WTC11 (cell line): Measurements from ENCODE around the gene PHYHD1. TPM values are rescaled to one million over a fixed set of nuclear protein-coding genes. Genes with fewer than 3 reads are reported as not detected.

Experiments
- ATAC-seq: fragments of 200-7000 bp; cut with Tn5 transposase; 2 replicates; pipeline ENCODE4 v1.10.0; 2021; ENCODE audit warnings: mild to moderate bottlenecking, moderate library complexity
- CTCF ChIA-PET: fragments of 300-600 bp; sonication (Branson Sonifier 250); formaldehyde crosslinking; loops from one replicate; lab custom pipeline; 2021; ENCODE audit warnings: antibody characterized with exemption; lab: Charles Lee
- POLR2A ChIA-PET: fragments of 350-600 bp; sonication (Branson Sonifier 250); formaldehyde crosslinking; loops from one replicate; lab custom pipeline; 2021; ENCODE audit warnings: antibody characterized with exemption; lab: Charles Lee
- DNase-seq: peaks from one replicate; pipeline ENCODE4 v3.0.0; 2021; ENCODE audit warnings: low spot score
- H3K27ac Mint-ChIP-seq: 2 replicates; pipeline ENCODE4 v1.8.0; 2021; ENCODE audit warnings: mixed read lengths
- H3K27me3 Mint-ChIP-seq: 2 replicates; pipeline ENCODE4 v1.8.0; 2021; ENCODE audit warnings: low read depth, mild to moderate bottlenecking, moderate library complexity, mixed read lengths
- H3K36me3 Mint-ChIP-seq: 2 replicates; pipeline ENCODE4 v1.8.0; 2021; ENCODE audit warnings: mixed read lengths
- H3K4me1 Mint-ChIP-seq: 2 replicates; pipeline ENCODE4 v1.8.0; 2022; ENCODE audit warnings: mixed read lengths
- H3K4me3 Mint-ChIP-seq: 2 replicates; pipeline ENCODE4 v1.8.0; 2021; ENCODE audit warnings: mild to moderate bottlenecking, moderate library complexity, mixed read lengths
- H3K9me3 Mint-ChIP-seq: 2 replicates; pipeline ENCODE4 v1.8.0; 2021; ENCODE audit warnings: mixed read lengths
- AR ChIP-seq: fragments of 250-450 bp; sonication (Bioruptor Pico); IDR thresholded peaks from 2 replicates; pipeline ENCODE4 v1.9.0; 2021; ENCODE audit warnings: mild to moderate bottlenecking
- ATF6 ChIP-seq: sonication (generic); formaldehyde crosslinking; IDR thresholded peaks from 2 replicates; pipeline ENCODE4 v1.8.1; 2023; ENCODE audit warnings: mild to moderate bottlenecking, missing genetic modification reagents
- EMX1 ChIP-seq: fragments of 250-450 bp; sonication (Bioruptor Pico); IDR thresholded peaks from 2 replicates; pipeline ENCODE4 v1.8.0; 2021; ENCODE audit warnings: mild to moderate bottlenecking
- GRHL2 ChIP-seq: fragments of 250-450 bp; sonication (Bioruptor Pico); IDR thresholded peaks from 2 replicates; pipeline ENCODE4 v1.8.0; 2022; ENCODE audit warnings: mild to moderate bottlenecking, moderate library complexity; ENCODE audit not compliant: insufficient replicate concordance, severe bottlenecking
- SMAD3 ChIP-seq: sonication (generic); formaldehyde crosslinking; IDR thresholded peaks from 2 replicates; pipeline ENCODE4 v1.8.0; 2022; ENCODE audit warnings: missing genetic modification reagents, mild to moderate bottlenecking, borderline replicate concordance
- TEAD1 ChIP-seq: sonication (generic); formaldehyde crosslinking; IDR thresholded peaks from 2 replicates; pipeline ENCODE4 v1.8.0; 2022; ENCODE audit warnings: mild to moderate bottlenecking, missing genetic modification reagents
- ZNF138 ChIP-seq: sonication (generic); formaldehyde crosslinking; conservative IDR thresholded peaks from 2 replicates; pipeline ENCODE4 v1.8.1; 2022; ENCODE audit warnings: mild to moderate bottlenecking, moderate library complexity, missing genetic modification reagents
- ZNF232 ChIP-seq: sonication (generic); formaldehyde crosslinking; IDR thresholded peaks from 2 replicates; pipeline ENCODE4 v1.8.0; 2022; ENCODE audit warnings: mild to moderate bottlenecking, missing genetic modification reagents
- ZNF416 ChIP-seq: fragments of 250-450 bp; sonication (Bioruptor Pico); IDR thresholded peaks from 2 replicates; pipeline ENCODE4 v1.9.0; 2021; ENCODE audit warnings: mild to moderate bottlenecking, inconsistent platforms
- ZNF423 ChIP-seq: fragments of 250-450 bp; sonication (Bioruptor Pico); IDR thresholded peaks from 2 replicates; pipeline ENCODE4 v2.1.2; 2022; ENCODE audit warnings: mild to moderate bottlenecking, moderate library complexity
- ZNF532 ChIP-seq: fragments of 250-450 bp; sonication (Bioruptor Pico); IDR thresholded peaks from 2 replicates; pipeline ENCODE4 v1.9.0; 2021; ENCODE audit warnings: mild to moderate bottlenecking, borderline replicate concordance
- total RNA-seq: library from RNA; stranded (reverse); gene quantifications from 3 replicates; pipeline ENCODE4 v1.2.3, GENCODE V29; 2021
- TF ChIP-seq, protein P1 (sequence below): sonication (generic); formaldehyde crosslinking; IDR thresholded peaks from 2 replicates; pipeline ENCODE4 v1.8.1; 2023; ENCODE audit warnings: mild to moderate bottlenecking, missing genetic modification reagents
- TF ChIP-seq, protein P2 (sequence below): sonication (generic); formaldehyde crosslinking; conservative IDR thresholded peaks from 2 replicates; pipeline ENCODE4 v1.8.1; 2023; ENCODE audit warnings: mild to moderate bottlenecking, low read depth, missing genetic modification reagents, moderate library complexity
- TF ChIP-seq, protein P3 (sequence below): sonication (generic); formaldehyde crosslinking; IDR thresholded peaks from 2 replicates; pipeline ENCODE4 v1.8.0; 2022; ENCODE audit warnings: mild to moderate bottlenecking, missing genetic modification reagents

PHYHD1 gene
- total RNA-seq, 1 experiment from 2014 or later = 14.6 TPM

- TF ChIP-seq ZNF232 (CRISPR knock-in tag) = no peak
- TF ChIP-seq, all 79 proteins: peak for 0
Observed at GRCh38 chr9:128928624-128929023, 7.8 kb downstream of the PHYHD1 start (continued).

GRCh38 chr9:128929560-128929959 lies 8.8 kb downstream of the PHYHD1 start:
- Mint-ChIP-seq H3K36me3 (no peaks in the 10 kb centered on the region), H3K27ac (no peak overlapping the region), H3K4me1 (peaks cover 6% of the 10 kb centered on the region; the same call in 1 of the 2 replicates), H3K4me3 (no peak overlapping the region), H3K9me3 (no peaks in the 10 kb centered on the region), H3K27me3 (no peaks in the 10 kb centered on the region)
- no peak for DNase-seq
- ATAC-seq = no peak
- TF ChIP-seq, protein P1, sequence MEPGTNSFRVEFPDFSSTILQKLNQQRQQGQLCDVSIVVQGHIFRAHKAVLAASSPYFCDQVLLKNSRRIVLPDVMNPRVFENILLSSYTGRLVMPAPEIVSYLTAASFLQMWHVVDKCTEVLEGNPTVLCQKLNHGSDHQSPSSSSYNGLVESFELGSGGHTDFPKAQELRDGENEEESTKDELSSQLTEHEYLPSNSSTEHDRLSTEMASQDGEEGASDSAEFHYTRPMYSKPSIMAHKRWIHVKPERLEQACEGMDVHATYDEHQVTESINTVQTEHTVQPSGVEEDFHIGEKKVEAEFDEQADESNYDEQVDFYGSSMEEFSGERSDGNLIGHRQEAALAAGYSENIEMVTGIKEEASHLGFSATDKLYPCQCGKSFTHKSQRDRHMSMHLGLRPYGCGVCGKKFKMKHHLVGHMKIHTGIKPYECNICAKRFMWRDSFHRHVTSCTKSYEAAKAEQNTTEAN (CRISPR knock-in tag) = no peak
- TF ChIP-seq, protein P2, sequence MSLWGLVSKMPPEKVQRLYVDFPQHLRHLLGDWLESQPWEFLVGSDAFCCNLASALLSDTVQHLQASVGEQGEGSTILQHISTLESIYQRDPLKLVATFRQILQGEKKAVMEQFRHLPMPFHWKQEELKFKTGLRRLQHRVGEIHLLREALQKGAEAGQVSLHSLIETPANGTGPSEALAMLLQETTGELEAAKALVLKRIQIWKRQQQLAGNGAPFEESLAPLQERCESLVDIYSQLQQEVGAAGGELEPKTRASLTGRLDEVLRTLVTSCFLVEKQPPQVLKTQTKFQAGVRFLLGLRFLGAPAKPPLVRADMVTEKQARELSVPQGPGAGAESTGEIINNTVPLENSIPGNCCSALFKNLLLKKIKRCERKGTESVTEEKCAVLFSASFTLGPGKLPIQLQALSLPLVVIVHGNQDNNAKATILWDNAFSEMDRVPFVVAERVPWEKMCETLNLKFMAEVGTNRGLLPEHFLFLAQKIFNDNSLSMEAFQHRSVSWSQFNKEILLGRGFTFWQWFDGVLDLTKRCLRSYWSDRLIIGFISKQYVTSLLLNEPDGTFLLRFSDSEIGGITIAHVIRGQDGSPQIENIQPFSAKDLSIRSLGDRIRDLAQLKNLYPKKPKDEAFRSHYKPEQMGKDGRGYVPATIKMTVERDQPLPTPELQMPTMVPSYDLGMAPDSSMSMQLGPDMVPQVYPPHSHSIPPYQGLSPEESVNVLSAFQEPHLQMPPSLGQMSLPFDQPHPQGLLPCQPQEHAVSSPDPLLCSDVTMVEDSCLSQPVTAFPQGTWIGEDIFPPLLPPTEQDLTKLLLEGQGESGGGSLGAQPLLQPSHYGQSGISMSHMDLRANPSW (CRISPR knock-in tag) = no peak
- TF ChIP-seq TEAD1 (no peak), EMX1 (CRISPR knock-in tag) (no peak), SMAD3 (CRISPR knock-in tag) (no peak), ATF6 (CRISPR knock-in tag) (no peak), ZNF423 (CRISPR knock-in tag) (no peak), AR (CRISPR knock-in tag) (no peak), GRHL2 (CRISPR knock-in tag) (no peak), ZNF138 (CRISPR knock-in tag) (no peak), ZNF532 (CRISPR knock-in tag) (no peak), ZNF416 (CRISPR knock-in tag) (no peak)
- TF ChIP-seq, protein P3, sequence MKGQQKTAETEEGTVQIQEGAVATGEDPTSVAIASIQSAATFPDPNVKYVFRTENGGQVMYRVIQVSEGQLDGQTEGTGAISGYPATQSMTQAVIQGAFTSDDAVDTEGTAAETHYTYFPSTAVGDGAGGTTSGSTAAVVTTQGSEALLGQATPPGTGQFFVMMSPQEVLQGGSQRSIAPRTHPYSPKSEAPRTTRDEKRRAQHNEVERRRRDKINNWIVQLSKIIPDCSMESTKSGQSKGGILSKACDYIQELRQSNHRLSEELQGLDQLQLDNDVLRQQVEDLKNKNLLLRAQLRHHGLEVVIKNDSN (CRISPR knock-in tag) = no peak
- ChIA-PET CTCF (interaction anchor here (0.6 to 2.0 kb wide), 6 partner anchors 12 to 165 kb away, joined by 3 to 9 read pairs (median 4); partner anchors contain the start of gene SH3GLB2), POLR2A (no interaction called here)
